BLaER1 treated with 17β-estradiol and CSF1 and Interleukin-3, amounts not matched to agents 10 nM and 100 nM (cell line): ENCODE results near the gene BRSK2.

Experiments used
- H3K27ac ChIP-seq, 11 experiments: shearing (Covaris generic); formaldehyde crosslinking; 2 replicates each; pipeline ENCODE4 v1.8.1; 2022
- H3K27me3 ChIP-seq, 11 experiments: shearing (Covaris generic); formaldehyde crosslinking; 2 replicates each; pipeline ENCODE4 v1.8.1; 2022
- H3K36me3 ChIP-seq, 11 experiments: shearing (Covaris generic); formaldehyde crosslinking; 2 replicates each; pipeline ENCODE4 v1.8.1; 2022
- H3K4me1 ChIP-seq, 10 experiments: shearing (Covaris generic); formaldehyde crosslinking; 2 replicates each; pipeline ENCODE4 v1.8.1; 2022
- H3K4me2 ChIP-seq, 11 experiments: shearing (Covaris generic); formaldehyde crosslinking; 2 replicates each; pipeline ENCODE4 v1.8.1; 2022
- H3K4me3 ChIP-seq, 10 experiments: shearing (Covaris generic); formaldehyde crosslinking; 2 replicates each; pipeline ENCODE4 v1.8.1; 2022
- H3K9ac ChIP-seq, 11 experiments: shearing (Covaris generic); formaldehyde crosslinking; 2 replicates each; pipeline ENCODE4 v1.8.1; 2022
- H3K9me3 ChIP-seq, 11 experiments: shearing (Covaris generic); formaldehyde crosslinking; replicated peaks in 1 of 11; 2 replicates each; pipeline ENCODE4 v1.8.1; 2022
- H4K20me1 ChIP-seq, 11 experiments: shearing (Covaris generic); formaldehyde crosslinking; 2 replicates each; pipeline ENCODE4 v1.8.1; 2022
- Cebpa-rat ChIP-seq, 11 experiments: shearing (Covaris generic); IDR thresholded peaks; 2 replicates each; pipeline ENCODE4 v1.8.1; 2022

Gene BRSK2

GRCh38 chr11:1460986-1461825, 71.5 kb downstream of the BRSK2 start:
- no peak overlapping the region for H3K27ac ChIP-seq
- no peak overlapping the region for H3K4me2 ChIP-seq
- H3K4me1 ChIP-seq, result peaks cover 0 to 43% (median 16%) of the 10 kb centered on the region in 10 experiments; a peak in 14 of 20 replicates
- peaks cover 0 to 21% (median 9%) of the 10 kb centered on the region in 11 experiments; a peak in 12 of 22 replicates for H3K9me3 ChIP-seq
- no peaks in the 10 kb centered on the region for H3K27me3 ChIP-seq
- TF ChIP-seq Cebpa-rat (IDR thresholded peaks at IDR 0.05), result no peak
- no peak overlapping the region for H3K4me3 ChIP-seq
- peaks cover 0 to 65% (median 4%) of the 10 kb centered on the region in 11 experiments; a peak in 9 of 22 replicates for H4K20me1 ChIP-seq
- no peak overlapping the region for H3K9ac ChIP-seq
- H3K36me3 ChIP-seq, result peaks cover 0 to 14% (median 0%) of the 10 kb centered on the region in 11 experiments; a peak in 6 of 22 replicates

GRCh38 chr11:1461826-1462697, 72.3 kb downstream of the BRSK2 start:
- H4K20me1 ChIP-seq, result peaks cover 0 to 65% (median 9%) of the 10 kb centered on the region in 11 experiments; a peak in 11 of 22 replicates
- no peaks in the 10 kb centered on the region for H3K27me3 ChIP-seq
- H3K4me3 ChIP-seq, result no peak overlapping the region
- H3K9me3 ChIP-seq, result peaks cover 0 to 21% (median 9%) of the 10 kb centered on the region in 11 experiments; a peak in 12 of 22 replicates
- H3K9ac ChIP-seq, result no peak overlapping the region
- H3K4me2 ChIP-seq, result no peak overlapping the region
- H3K36me3 ChIP-seq, result peaks cover 0 to 14% (median 0%) of the 10 kb centered on the region in 11 experiments; a peak in 6 of 22 replicates
- H3K27ac ChIP-seq, result no peak overlapping the region
- peaks cover 0 to 42% (median 17%) of the 10 kb centered on the region in 10 experiments; a peak in 13 of 20 replicates for H3K4me1 ChIP-seq
- no peak for TF ChIP-seq Cebpa-rat (IDR thresholded peaks at IDR 0.05)

- H3K4me1 ChIP-seq, result peaks cover 0 to 41% (median 18%) of the 10 kb centered on the region in 10 experiments; a peak in 13 of 20 replicates
- peaks cover 0 to 14% (median 0%) of the 10 kb centered on the region in 11 experiments; a peak in 6 of 22 replicates for H3K36me3 ChIP-seq
- no peak overlapping the region for H3K4me3 ChIP-seq
- no peak for TF ChIP-seq Cebpa-rat (IDR thresholded peaks at IDR 0.05)
- H3K4me2 ChIP-seq, result no peak overlapping the region
- no peaks in the 10 kb centered on the region for H3K27me3 ChIP-seq
- H3K9ac ChIP-seq, result no peak overlapping the region
- peaks cover 0 to 21% (median 9%) of the 10 kb centered on the region in 11 experiments; a peak in 12 of 22 replicates for H3K9me3 ChIP-seq
- H3K27ac ChIP-seq, result no peak overlapping the region
- H4K20me1 ChIP-seq, result peaks cover 0 to 65% (median 13%) of the 10 kb centered on the region in 11 experiments; a peak in 13 of 22 replicates
These were observed 72.9 kb downstream of the BRSK2 start for GRCh38 chr11:1462698-1462975.

GRCh38 chr11:1463056-1463455, 73.3 kb downstream of the BRSK2 start:
- Histone ChIP-seq H3K4me2 (no peak overlapping the region), H3K4me1 (peaks cover 0 to 42% (median 22%) of the 10 kb centered on the region in 10 experiments; a peak in 13 of 20 replicates), H3K27ac (no peak overlapping the region), H3K9ac (no peak overlapping the region), H3K36me3 (peaks cover 0 to 14% (median 0%) of the 10 kb centered on the region in 11 experiments; a peak in 6 of 22 replicates), H3K27me3 (no peaks in the 10 kb centered on the region), H4K20me1 (peaks cover 2 to 65% (median 17%) of the 10 kb centered on the region in 11 experiments; a peak in 15 of 22 replicates), H3K4me3 (no peak overlapping the region), H3K9me3 (peaks cover 0 to 21% (median 9%) of the 10 kb centered on the region in 11 experiments; a peak in 12 of 22 replicates)
- TF ChIP-seq Cebpa-rat (IDR thresholded peaks at IDR 0.05), result no peak

DNA sequence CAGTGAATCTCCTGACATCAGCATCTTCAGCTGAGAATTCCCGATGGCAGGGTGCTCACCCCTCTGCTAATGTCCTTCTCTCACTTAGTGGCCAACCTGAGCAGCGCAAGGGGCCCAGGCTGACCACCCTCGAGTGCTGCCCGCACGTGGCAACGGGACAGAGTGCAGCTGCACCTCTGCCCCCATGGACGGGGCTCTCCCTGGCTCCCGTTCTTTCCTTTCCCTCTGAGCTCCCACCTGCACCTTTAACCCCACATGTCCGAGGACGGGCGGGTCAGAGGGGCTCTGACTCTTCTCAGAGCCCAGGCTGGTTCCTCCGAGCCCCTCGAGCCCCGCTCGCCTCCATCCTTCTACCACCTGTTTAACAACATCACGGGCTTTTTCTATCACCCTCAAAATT, 77.0 kb downstream of the BRSK2 start:
- Histone ChIP-seq H3K9ac (no peak overlapping the region), H3K27me3 (no peaks in the 10 kb centered on the region), H3K9me3 (peaks cover 0 to 21% (median 9%) of the 10 kb centered on the region in 11 experiments; a peak in 12 of 22 replicates), H3K4me1 (peaks cover 0 to 58% (median 46%) of the 10 kb centered on the region in 10 experiments; a peak in 15 of 20 replicates), H3K4me2 (peak overlapping the region in 5 of 11 experiments; percentile 15 to 70 (median 21); a peak in 6 of 22 replicates), H3K36me3 (peaks cover 0 to 43% (median 16%) of the 10 kb centered on the region in 11 experiments; a peak in 15 of 22 replicates), H3K27ac (no peak overlapping the region; a peak in 1 of 22 replicates), H3K4me3 (no peak overlapping the region), H4K20me1 (peaks cover 8 to 81% (median 37%) of the 10 kb centered on the region in 11 experiments; a peak in 17 of 22 replicates)
- TF ChIP-seq Cebpa-rat (IDR thresholded peaks at IDR 0.05), result no peak

GRCh38 chr11:1467270-1467669, 77.5 kb downstream of the BRSK2 start:
- peaks cover 0 to 46% (median 16%) of the 10 kb centered on the region in 11 experiments; a peak in 15 of 22 replicates for H3K36me3 ChIP-seq
- peak overlapping the region in 1 of 11 experiments; percentile 54; a peak in 1 of 22 replicates for H3K9ac ChIP-seq
- H4K20me1 ChIP-seq, result peaks cover 8 to 79% (median 34%) of the 10 kb centered on the region in 11 experiments; a peak in 17 of 22 replicates
- H3K4me3 ChIP-seq, result no peak overlapping the region
- no peaks in the 10 kb centered on the region for H3K27me3 ChIP-seq
- no peak for TF ChIP-seq Cebpa-rat (IDR thresholded peaks at IDR 0.05)
- H3K4me1 ChIP-seq, result peaks cover 0 to 58% (median 46%) of the 10 kb centered on the region in 10 experiments; a peak in 15 of 20 replicates
- peak overlapping the region in 7 of 11 experiments; percentile 48 to 74 (median 70); a peak in 12 of 22 replicates for H3K4me2 ChIP-seq
- no peak overlapping the region for H3K27ac ChIP-seq
- H3K9me3 ChIP-seq, result peaks cover 0 to 21% (median 9%) of the 10 kb centered on the region in 11 experiments; a peak in 12 of 22 replicates

DNA sequence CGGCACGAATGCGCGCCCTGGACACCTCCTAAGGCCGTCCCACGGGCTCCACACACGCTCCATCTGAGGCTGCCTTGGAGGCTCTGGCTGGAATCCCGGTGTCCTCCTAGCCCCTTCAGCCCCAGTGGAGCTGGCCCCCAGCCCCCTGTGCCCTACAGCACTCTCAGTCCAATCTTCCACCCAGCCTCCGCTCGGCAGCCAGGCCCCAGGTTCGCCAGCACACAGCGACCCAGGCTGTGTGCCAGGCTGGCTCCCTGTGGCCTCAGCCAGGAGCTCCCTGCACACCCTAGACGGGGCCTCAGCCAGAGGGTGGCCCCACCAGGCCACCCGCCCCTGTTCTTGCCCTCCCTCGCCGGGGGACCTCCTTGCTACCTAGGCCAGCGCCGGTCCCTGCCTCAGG, 78.3 kb downstream of the BRSK2 start:
- Histone ChIP-seq H3K27me3 (no peaks in the 10 kb centered on the region), H3K9me3 (peaks cover 0 to 21% (median 9%) of the 10 kb centered on the region in 11 experiments; a peak in 12 of 22 replicates), H3K4me2 (peak overlapping the region in 8 of 11 experiments; percentile 26 to 74 (median 69); a peak in 15 of 22 replicates), H3K36me3 (peaks cover under 1 to 53% (median 17%) of the 10 kb centered on the region in 11 experiments; a peak in 15 of 22 replicates), H3K4me3 (no peak overlapping the region), H3K27ac (0 out of 22 replicates have a peak overlapping the region, but pooled peaks of 1 of the 11 experiments have one; percentile 12), H3K9ac (peak overlapping the region in 4 of 11 experiments; percentile 21 to 54 (median 38); a peak in 5 of 22 replicates), H4K20me1 (peaks cover 8 to 77% (median 32%) of the 10 kb centered on the region in 11 experiments; a peak in 18 of 22 replicates), H3K4me1 (peaks cover 0 to 58% (median 46%) of the 10 kb centered on the region in 10 experiments; a peak in 15 of 20 replicates)
- TF ChIP-seq Cebpa-rat (IDR thresholded peaks at IDR 0.05), result no peak
